HG03354 (cell line): ENCODE data around the gene DAZAP1.
"Not testable (repeated sequence)": the region's sequence is repeated elsewhere in the genome, so short reads cannot be mapped to it uniquely, and the experiment has no call there.

ENCODE experiments used
- ATAC-seq: cut with Tn5 transposase; IDR thresholded peaks from one replicate; pipeline ENCODE4 v1.9.1; 2021; ENCODE audit warnings: mild to moderate bottlenecking; ENCODE audit not compliant: unreplicated experiment, poor library complexity, severe bottlenecking

Gene DAZAP1

DNA sequence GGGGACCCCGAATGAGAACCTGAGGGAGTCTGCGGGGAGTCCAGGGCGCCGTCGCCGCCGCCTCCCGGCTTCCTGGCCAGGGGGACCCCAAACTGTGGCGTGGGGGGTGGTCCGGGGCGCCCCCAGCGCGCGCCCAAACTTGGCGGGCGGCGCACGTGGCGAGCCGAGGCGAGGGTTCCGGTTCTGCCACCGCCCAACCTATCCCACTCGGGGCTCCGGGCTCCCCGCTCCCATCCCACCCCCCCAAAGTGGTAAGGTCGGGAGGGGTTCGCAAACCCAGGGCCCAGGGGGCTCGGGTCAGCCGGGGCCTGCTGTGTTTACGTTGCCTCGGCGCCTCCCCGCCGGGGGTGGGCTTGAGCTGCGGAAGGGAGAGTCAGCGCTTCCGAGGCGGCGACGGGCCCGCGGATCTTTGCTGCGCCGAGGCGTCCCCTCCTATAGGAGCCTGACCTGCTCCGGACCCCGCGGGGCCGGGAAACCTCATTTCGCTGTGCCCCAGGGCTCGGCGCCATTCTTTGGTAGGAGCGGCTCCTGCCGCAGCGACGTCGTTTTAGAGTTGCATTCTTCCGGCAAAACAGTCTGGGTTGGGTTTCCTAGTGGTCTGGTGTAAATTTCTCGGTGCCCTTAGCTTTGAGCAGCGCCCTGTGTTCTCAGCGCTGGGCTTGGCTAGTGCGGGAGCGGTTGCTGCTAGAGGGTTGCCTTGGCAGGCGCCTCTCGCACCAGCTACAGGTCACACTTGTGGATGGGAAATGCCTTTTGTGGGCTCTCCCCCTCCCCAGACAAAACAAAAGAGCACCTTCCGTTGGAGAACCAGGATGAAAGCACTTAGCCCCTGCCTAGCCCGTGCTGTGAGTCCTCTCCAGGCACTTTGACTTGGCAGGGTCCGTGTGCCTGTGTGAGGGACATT is 1.2 kb downstream of the DAZAP1 start:
- ATAC-seq, result no peak

DNA sequence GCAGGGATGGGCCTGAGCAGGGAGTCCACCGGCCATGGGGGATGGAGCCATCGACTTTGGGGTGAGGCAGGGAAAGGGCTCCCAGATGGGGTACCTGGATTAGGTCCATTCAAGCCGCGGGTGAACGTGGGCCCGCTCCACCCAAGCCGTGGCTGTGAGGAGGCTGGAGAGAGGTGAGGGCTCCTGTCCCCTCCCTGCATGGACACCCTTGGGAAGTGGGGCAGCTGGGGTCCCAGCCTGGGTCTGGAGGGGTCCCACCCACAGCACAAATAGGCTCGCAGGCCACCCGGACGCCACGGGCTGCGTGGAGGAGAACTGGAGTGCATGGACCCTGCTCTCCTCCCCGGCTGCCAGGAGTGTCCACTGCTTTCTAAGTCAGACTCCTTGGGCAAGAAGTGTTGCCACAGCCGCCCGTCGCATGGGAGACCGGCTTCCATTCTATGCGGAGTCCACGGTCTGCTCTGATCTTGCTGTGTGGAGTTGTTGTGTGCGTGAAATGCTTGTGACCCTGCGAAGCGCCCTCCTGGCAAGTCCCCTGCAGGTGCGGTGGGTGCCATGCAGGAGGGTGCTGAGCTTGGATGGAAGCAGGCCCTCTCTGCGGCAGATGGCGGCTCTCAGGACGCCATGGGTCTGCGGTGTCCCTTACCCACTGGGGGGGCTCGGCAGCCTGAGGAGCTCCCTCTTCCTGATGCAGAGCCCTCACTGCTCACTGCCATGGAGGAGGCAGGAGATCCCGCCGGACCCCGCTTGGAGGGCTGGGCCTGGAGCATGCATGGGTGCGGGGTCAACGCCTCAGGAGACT is 2.0 kb downstream of the DAZAP1 start:
- no peak for ATAC-seq

DNA sequence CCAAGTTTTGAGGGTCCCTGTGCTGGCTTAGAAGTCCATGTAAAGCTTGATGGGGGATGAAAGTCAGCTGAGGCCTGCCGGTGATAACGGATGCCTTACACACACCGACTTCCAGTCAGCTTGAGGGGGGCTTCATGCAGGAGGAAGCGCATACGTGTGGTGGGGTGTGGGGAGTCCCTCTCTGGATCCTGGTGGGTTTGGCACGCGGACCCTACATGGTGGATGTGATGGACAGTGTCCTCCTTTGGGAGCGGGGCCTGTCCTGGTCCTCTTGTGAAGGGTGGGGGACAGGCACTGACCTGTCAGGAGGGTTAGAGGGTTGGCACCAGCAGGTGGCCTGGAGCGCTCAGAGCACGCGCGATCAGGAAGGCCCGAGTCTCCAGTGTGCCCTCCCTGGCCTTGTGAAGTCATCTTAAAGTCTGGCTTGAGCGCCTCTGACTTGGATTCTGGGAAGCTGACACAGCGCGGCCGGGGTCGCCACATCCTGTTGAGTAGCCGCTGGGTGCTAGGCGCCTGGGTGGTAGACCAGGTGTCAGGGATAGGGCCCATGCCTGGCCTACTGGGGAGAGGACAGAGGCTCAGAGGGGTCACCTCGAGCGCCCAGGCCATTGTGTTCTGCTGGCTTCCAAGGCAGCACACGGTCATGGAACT is 2.9 kb downstream of the DAZAP1 start:
- ATAC-seq, result no peak

DNA sequence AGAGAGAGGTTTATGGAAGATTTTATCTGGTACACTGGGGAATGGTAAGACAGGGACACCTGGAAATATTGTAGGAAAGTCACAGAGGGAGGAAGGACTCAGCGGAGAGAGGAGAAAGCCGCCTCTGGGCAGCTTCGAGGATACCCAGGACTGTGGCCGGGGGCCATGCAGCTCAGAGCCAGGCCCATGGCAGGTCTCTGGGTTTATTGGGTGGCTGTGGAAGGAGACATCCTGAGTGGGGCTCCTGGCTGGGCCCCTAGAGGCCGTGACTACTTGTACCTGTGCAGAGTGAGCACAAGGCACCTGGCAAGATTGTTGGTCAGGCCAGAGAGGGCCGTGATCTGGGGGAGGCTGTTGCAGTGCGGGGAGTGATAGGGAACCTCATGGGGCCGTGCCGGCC is 3.4 kb downstream of the DAZAP1 start:
- no peak for ATAC-seq

DNA sequence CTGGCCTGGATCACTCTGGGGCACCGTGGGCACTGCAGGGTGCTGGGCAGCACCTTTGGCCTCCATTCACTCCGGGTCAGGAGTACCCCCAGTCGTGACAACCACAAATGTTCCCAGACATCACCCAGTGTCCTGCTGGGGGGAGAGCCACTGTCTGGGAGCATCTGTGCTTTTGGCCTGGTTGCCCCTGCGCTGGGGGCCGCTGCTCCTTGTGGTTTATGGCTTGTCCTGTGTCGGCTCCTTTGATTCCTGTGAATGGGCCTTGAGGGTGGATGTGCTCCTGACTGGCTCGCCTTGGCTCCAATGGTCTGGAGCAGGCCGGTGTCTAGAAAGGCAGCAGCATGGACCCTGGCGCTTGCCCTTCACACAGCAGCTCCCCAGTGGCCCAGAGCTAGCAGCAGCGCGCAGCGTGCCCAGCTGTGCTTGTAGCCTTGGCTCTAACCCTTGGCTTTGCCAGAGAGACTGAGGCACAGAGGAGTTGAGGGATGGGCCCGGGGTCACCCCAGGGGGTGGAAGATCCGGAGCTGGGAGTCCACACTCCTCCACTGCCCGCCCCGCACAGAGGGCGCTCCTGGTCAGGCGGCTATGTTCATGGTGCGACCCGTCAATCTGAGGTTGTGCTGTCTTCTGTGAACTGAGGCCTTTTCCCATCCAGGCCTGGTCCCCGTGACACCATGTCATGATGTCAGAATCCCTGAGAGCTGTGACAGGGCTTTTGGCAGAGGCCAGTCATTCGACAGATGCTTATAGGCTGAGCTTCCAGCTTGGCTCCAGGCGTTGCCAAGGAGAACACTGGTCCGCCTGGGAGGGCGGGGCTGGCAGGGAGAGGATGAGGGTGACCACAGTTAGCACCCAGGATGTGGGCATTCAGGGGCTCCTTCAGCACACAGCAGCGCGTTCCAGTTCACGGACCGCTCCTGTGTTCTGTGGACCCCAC is 4.1 kb downstream of the DAZAP1 start:
- ATAC-seq, result no peak

DNA sequence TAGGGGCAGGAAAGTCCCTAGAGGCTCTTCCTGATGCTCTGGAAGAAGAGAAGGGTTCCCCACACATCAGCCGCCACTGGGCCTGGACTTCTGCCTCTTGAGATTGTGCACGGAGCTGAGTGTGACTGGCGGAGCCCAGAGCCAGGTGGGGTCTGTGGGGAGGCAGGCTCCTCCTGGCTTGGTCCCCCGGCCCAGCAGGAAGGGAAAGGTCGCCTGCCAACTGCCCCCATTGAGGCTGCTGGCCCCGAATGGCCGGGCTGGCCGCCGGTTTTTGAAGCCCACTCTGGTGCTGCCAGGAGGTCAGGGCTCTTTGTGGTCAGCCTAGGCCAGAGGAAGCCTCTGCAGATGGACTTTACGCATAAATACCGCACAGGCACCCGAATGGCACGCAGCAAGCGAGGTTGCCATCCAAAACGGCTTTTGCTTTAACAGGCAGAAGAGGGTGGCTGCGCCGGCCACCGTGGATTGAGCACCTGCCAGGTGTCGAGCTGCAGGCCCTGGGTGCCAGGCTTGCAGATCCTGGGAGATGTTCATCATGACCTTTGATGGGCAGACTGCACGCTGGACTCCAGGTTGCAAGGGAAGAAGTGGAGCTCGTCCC is 5.0 kb downstream of the DAZAP1 start:
- ATAC-seq, result no peak

DNA sequence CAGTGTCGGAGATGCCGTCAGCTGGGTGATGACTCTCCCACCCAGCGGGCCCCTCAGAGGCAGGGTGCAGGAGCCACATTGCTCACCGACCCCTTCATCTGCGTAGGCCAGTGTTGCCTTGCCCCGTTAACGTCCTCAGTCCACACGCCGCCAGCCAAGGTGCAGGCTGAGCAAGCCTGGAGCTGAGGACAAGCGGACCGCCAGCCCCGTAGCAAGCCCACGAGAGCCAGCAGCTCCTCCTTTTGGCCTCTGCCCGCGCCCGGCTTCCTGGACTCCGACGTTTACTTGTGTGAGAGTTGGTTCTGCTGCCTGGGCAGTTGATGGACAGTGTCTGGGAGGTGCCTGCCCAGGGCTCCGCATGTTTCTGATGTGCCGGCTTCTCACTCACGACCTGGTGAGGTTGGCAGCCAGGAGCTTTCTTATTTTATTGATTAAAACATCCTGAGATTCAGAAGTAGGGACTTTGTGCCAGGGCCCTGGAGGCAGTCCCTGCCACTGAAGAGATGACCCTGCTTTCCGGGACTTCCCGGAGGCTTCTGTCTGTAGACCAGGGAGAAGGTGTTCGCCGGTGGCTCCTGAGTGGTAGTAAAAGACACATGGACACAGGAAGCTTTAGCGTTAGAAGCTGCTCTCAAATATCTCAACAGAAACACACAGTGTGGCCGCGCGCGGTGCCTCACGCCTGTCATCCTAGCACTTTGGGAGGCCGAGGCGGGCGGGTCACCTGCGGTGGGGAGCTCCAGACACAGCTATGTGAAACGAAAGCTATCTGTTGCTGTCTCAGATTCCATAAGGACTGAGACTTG is 5.8 kb downstream of the DAZAP1 start:
- no peak for ATAC-seq

DNA sequence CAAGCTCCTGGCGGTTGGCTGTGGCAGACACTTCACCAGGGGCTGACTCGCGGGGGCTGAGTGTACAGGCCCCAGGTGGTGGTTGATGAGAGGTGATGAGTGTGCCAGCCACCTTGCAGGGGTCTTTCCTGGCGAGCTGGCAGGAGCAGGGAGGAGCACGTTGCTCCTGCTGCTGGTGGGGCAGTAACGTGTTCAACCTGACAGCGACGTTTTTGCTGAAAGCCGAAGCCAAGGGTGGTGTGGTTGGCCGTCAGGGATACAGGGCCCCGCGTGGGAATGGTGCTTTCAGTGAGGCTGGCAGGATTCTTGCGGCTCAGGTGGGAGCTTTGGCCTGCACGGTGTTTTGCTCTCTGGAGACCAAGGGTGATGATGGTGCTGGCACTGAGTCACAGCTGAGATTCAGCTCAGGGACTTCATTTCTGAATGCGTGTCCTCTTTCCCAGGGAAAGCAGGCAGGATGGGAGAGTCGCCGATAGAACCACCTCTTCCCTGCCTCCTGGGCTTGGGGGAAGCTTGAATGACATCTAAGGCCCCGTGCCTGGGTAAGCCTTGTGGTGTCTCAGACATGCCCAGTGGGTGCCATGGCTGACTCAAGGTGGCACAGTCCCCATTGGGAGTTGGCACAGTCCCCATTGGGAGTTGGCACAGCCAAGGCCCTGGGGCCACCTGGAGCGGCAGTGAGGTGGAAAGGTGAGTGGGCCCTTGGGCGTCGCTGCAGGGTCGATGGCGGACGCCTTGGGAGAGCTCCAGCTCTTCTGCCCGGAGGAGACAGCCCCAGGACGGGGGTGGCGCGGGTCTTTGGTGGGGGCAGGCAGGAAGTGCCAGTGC is 8.8 kb downstream of the DAZAP1 start:
- ATAC-seq, result no peak

DNA sequence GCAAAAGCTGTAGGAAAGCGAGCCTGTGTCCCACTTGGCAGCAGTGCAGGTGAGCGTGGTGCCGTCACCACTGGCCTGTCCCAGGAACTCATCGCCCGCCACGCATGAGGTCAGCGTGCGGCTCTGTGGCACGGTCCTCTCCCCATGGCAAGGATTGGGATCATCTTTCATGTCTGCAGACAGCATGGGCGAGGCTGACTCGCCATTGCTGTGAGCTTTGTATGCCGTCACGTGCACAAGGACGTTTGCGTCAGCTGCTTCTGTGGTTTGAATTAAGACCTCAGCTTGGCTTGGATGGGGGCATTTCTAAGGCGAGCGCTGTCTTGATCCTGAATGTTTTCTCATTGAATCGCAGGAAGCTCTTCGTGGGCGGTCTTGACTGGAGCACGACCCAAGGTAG is 9.8 kb downstream of the DAZAP1 start:
- ATAC-seq, result no peak

DNA sequence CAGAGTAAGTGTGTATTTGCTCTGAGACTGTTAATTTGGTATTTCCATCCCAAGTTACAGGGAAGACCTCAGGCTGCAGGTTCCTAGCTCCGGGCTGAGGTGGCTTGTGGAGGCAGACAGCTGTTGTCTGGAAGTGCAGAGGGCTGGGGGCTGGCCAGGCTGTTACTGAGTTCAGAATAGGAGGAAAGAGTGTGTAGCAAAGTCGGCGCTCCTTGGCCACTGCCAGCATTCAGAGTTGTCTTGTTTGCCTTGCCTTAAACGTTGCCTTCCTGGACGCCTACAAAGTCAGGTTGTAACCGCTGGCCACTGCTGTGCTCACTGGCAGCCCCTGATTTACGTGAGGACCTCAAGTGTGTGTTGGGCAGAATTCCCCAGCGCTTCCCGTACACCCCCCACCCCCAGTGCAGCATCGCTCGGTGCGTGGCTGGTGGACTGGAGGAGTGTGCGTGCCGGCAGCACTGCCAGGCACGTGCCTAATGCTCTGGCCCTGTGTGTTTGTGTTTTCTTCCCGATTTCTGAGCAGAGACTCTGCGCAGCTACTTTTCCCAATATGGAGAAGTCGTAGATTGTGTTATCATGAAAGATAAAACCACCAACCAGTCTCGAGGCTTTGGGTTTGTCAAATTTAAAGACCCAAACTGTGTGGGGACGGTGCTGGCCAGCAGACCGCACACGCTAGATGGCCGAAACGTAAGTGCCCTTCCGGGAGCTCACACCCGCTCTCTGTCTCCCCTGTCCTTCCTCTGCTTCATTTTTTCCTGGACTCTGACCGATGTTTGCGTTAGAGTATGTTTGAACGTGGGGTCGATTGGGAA is 10.5 kb downstream of the DAZAP1 start:
- no peak for ATAC-seq

DNA sequence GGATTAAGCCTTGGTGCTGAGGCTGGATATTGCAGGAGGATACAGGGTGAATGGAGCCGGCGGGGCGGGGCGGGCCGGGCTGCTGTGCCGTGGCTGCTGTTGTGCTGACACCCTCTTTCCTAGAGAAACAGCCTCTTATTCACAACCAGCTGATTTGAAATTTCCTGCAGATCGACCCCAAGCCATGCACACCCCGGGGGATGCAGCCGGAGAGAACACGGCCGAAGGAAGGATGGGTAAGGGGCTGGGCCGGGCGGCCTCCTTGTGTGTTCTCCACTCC is 11.1 kb downstream of the DAZAP1 start:
- ATAC-seq, result no peak

DNA sequence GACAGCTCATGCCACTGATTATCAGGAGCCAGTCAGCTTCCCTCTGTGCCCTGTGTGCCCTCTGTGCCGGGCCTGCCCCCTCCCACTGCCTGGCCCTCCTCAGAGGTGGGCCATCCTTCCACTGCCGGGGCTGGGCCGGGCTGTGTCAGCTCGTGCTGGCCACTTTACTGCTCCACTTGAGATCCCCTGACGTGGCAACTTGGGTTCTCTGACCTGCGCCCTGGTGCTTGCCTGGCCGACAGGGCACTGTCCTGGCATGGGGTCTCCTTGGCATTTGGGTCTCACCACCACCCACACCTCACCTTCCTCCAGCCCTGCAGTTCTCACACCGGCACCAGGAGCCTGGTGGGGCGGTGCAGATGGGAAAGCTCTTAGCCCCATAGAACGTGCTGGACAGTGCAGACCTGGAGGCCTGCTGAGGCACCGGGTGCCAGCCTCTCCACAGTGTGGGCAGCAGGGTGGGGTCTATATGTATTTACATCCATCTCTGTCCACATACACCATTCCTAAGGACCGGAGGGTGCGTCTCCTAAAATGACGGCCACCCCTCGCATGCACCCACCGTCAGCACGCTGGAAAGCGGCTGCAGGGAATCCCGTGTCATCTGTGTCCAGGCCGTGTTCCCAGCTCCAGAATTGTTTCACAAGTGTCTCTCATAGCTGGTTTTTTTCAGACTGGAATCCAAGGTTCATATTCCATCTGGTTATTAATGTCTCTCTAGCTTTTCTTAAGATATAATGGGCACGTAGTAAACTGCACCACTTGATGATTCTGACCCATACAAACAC is 11.8 kb downstream of the DAZAP1 start:
- no peak for ATAC-seq

DNA sequence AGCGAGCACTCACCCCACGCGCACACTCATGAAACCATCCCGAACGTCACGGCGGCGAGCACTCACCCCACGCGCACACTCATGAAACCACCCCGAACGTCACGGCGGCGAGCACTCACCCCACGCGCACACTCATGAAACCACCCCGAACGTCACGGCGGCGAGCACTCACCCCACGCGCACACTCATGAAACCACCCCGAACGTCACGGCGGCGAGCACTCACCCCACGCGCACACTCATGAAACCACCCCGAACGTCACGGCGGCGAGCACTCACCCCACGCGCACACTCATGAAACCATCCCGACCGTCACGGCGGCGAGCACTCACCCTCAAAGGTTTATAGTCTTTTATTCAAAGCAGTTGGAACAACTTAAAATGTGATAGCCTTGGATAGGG is 12.7 kb downstream of the DAZAP1 start:
- ATAC-seq, result not testable (repeated sequence)

DNA sequence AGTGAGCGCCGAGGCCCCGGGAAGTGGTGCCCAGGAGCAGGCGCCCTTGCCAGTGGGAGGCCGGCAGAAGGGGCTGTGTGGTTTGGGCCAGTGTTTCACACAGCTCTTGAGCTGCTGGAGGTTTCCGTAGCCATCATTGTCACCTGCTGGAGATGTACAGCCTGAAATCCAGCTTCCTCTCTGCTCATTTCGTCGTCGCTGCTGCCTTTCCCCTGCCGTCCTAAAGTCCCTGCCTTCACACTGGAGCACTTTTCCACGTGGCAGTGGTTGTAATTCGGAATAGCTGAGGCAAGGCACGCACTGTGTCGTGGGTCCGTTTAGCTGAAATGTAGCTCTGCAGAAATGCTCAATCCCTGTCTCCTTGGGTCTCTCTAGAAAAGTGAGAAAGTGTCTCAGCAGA is 13.2 kb downstream of the DAZAP1 start:
- ATAC-seq, result no peak

DNA sequence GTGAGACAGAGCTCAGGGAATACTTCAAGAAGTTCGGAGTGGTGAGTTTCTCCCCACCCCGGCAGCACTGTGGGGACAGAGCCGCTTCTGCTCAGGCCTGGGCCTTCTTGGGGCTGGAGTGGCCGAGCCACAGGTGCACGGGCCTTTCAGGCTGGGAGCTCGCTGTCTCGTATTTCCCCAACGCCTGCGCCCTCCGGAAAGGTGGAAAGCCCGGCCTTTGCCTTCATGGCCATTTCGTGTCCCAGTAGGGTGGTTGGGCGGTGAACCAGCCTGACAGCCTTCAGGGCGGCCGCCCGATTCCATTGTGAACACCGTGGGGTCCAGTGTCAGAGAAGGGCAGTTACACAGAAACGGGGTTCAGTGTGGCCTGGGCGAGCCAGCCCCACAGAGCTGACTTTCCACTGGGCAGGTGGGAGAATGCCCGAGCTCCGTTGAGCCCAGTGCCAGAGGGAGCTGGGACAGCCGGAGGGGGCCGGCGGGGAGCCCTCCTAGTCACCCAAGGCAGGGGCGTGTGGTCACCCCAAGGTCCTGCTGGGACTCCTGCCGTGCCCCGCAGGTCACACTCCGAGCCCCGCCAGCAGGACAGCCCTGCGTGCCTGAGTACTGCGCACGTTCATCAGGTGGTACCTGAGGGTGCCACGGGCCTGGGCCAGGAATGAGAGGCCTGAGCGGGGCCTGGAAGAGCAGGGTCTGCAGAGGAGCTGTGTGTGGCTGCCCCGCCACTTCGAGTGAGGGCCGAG is 14.0 kb downstream of the DAZAP1 start:
- ATAC-seq, result no peak

DNA sequence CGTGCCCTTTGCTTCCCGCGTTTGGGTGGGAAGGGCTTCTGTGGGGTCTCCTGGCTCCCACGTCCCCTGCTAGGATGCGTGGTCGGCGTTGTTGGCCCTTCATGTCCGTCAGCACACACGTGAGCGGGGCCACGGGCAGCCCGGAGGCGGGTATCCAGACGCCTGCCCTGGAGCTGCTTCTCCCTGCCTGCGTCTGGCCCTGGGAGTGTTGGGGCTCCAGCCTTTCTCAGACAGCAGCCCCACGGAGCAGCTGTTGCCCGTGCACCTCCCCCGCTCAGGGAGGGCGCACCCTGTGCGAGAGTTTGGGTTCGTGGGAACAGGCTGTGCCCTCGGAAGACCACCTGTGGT is 14.5 kb downstream of the DAZAP1 start:
- no peak for ATAC-seq
